Lung (tissue), 12 donors: ENCODE results near the gene IPO5. TPM values are rescaled to one million over a fixed set of nuclear protein-coding genes. Genes with fewer than 3 reads are reported as not detected.

Experiments used
- ATAC-seq: fragments of 200-7000 bp; cut with Tn5 transposase; one replicate; pipeline ENCODE4 v1.9.1; 2020; ENCODE audit warnings: moderate number of reproducible peaks; ENCODE audit not compliant: insufficient read depth, low FRiP score
- DNase-seq, 3 donors: peaks; one replicate each; pipeline ENCODE4 v3.0.0-alpha.2; 2013 to 2017
- H3K27ac ChIP-seq, 2 donors: one replicate each; pipeline ENCODE4 v1.5.1; 2013; ENCODE audit warnings: mild to moderate bottlenecking in 2 of 2, moderate library complexity in 2 of 2, control low read depth in 1 of 2, inconsistent platforms in 1 of 2, low read depth in 1 of 2, low read length in 1 of 2
- H3K27me3 ChIP-seq, 3 donors: one replicate each; pipeline ENCODE4 v1.5.1; 2013; ENCODE audit warnings: low read length in 2 of 3; ENCODE audit not compliant: control insufficient read depth in 3 of 3, insufficient read depth in 3 of 3
- H3K36me3 ChIP-seq, 4 donors: one replicate each; pipeline ENCODE4 v1.5.1; 2013; ENCODE audit warnings: low read length in 4 of 4, mild to moderate bottlenecking in 1 of 4, moderate library complexity in 1 of 4; ENCODE audit not compliant: control insufficient read depth in 4 of 4, insufficient read depth in 4 of 4
- H3K4me1 ChIP-seq, 5 donors: one replicate each; pipeline ENCODE4 v1.5.1; 2013; ENCODE audit warnings: low read length in 5 of 5, mild to moderate bottlenecking in 2 of 5, moderate library complexity in 1 of 5; ENCODE audit not compliant: control insufficient read depth in 5 of 5, insufficient read depth in 5 of 5
- H3K4me3 ChIP-seq: one replicate; pipeline ENCODE4 v1.5.1; 2013; ENCODE audit warnings: mild to moderate bottlenecking, control low read depth, moderate library complexity
- H3K9ac ChIP-seq, 2 donors: one replicate each; pipeline ENCODE4 v1.5.1; 2013; ENCODE audit warnings: low read length in 2 of 2, control low read depth in 1 of 2; ENCODE audit not compliant: insufficient read depth in 1 of 2
- H3K9me3 ChIP-seq, 4 donors: one replicate each; pipeline ENCODE4 v1.5.1; 2013; ENCODE audit warnings: low read length in 3 of 4, mild to moderate bottlenecking in 1 of 4, moderate library complexity in 1 of 4; ENCODE audit not compliant: control insufficient read depth in 4 of 4, insufficient read depth in 3 of 4
- WGBS, 2 donors: extraction: QIAGEN DNeasy Blood & Tissue Kit; methylation state at CpG; one replicate each; pipeline ENCODE4 v1.1.7; 2013; 5-methylcytosine and 5-hydroxymethylcytosine counted together
- polyA plus RNA-seq, 2 donors: library from polyadenylated mRNA; stranded (reverse); fragments of 200-250 nt; gene quantifications; one replicate each; pipeline ENCODE4 v1.2.1, GENCODE V29; 2013
- total RNA-seq, 2 donors: library from RNA; depleted of rRNA in 1 of 2; stranded (reverse); fragments of >200 nt in 1 of 2; gene quantifications; one replicate each; pipeline ENCODE4 v1.2.1, GENCODE V29; 2014 to 2021
- TF ChIP-seq, protein P1 (sequence below): IDR thresholded peaks from 2 replicates; pipeline ENCODE4 v1.5.1; 2012; ENCODE audit warnings: mild to moderate bottlenecking; ENCODE audit errors: control extremely low read depth, extremely low read depth
- donor health status: control.
- donor health status: control.
- donor health status: Bipolar disorder and iron deficiency.
- donor health status: healthy.
- donor health status: DM: yes; HTN: yes; CAD: no.

Gene IPO5
- total and polyA plus RNA-seq, 4 donors: 26.7 to 137 (median 61.7) TPM

- no peak overlapping the region for H3K27ac ChIP-seq
- ATAC-seq: no peak
- H3K9ac ChIP-seq: no peak overlapping the region
- DNase-seq: no peak
- TF ChIP-seq, protein P1, sequence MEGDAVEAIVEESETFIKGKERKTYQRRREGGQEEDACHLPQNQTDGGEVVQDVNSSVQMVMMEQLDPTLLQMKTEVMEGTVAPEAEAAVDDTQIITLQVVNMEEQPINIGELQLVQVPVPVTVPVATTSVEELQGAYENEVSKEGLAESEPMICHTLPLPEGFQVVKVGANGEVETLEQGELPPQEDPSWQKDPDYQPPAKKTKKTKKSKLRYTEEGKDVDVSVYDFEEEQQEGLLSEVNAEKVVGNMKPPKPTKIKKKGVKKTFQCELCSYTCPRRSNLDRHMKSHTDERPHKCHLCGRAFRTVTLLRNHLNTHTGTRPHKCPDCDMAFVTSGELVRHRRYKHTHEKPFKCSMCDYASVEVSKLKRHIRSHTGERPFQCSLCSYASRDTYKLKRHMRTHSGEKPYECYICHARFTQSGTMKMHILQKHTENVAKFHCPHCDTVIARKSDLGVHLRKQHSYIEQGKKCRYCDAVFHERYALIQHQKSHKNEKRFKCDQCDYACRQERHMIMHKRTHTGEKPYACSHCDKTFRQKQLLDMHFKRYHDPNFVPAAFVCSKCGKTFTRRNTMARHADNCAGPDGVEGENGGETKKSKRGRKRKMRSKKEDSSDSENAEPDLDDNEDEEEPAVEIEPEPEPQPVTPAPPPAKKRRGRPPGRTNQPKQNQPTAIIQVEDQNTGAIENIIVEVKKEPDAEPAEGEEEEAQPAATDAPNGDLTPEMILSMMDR: no peak
- H3K9me3 ChIP-seq: no peaks in the 10 kb centered on the region
- no peaks in the 10 kb centered on the region for H3K4me1 ChIP-seq
- no peaks in the 10 kb centered on the region for H3K36me3 ChIP-seq
- no peaks in the 10 kb centered on the region for H3K27me3 ChIP-seq
- H3K4me3 ChIP-seq: no peak overlapping the region
Observed at GRCh38 chr13:97967226-97967625, 13.8 kb downstream of the IPO5 start.

- Histone ChIP-seq H3K4me1 (no peaks in the 10 kb centered on the region), H3K36me3 (no peaks in the 10 kb centered on the region), H3K4me3 (no peak overlapping the region), H3K27ac (no peak overlapping the region), H3K27me3 (no peaks in the 10 kb centered on the region), H3K9ac (no peak overlapping the region), H3K9me3 (no peaks in the 10 kb centered on the region)
- ATAC-seq: no peak
- DNase-seq: no peak
- TF ChIP-seq, protein P1: no peak
- 79 to 88% methylated on average over 3 of the region's 3 CpGs for WGBS, 2 donors
Observed at GRCh38 chr13:97967948-97968347, 14.5 kb downstream of the IPO5 start.

DNA sequence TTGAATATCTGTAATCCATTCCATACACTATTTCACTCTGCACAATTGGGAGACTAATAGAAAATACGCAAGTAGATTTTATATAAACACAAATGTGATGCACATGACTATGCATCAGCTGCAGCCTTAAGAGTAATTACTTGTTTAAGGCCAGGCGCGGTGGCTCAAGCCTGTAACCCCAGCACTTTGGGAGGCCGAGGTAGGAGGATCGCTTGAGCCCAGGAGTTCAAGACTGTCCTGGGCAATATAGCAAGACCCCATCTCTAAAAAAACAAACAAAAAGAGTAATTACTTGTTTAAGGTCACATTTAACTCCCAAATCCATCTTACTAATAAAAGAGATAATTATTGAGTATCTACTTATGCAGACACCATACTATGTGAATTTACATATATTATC, 18.0 kb downstream of the IPO5 start:
- Histone ChIP-seq H3K27me3 (no peaks in the 10 kb centered on the region), H3K27ac (no peak overlapping the region), H3K36me3 (no peaks in the 10 kb centered on the region), H3K4me1 (peaks cover 0 to 2% (median 0%) of the 10 kb centered on the region in 5 donors), H3K9me3 (no peaks in the 10 kb centered on the region), H3K4me3 (no peak overlapping the region), H3K9ac (no peak overlapping the region)
- WGBS, 2 donors: 95 to 96% methylated on average over 5 of the region's 5 CpGs
- DNase-seq (no peak), ATAC-seq (no peak)
- TF ChIP-seq, protein P1: no peak

GRCh38 chr13:97974773-97975172, 21.3 kb downstream of the IPO5 start:
- Histone ChIP-seq H3K9ac (no peak overlapping the region), H3K9me3 (no peaks in the 10 kb centered on the region), H3K27ac (no peak overlapping the region), H3K27me3 (no peaks in the 10 kb centered on the region), H3K4me1 (peaks cover 0 to 22% (median 4%) of the 10 kb centered on the region in 5 donors), H3K4me3 (no peak overlapping the region), H3K36me3 (no peaks in the 10 kb centered on the region)
- DNase-seq: peak in 1 of 3 donors; percentile 5
- ATAC-seq: no peak
- TF ChIP-seq, protein P1: no peak
- 74 to 81% methylated on average over 2 of the region's 2 CpGs for WGBS, 2 donors
